Adrenal gland (tissue), 12 donors: ENCODE results near the gene TTYH3. TPM values are rescaled to one million over a fixed set of nuclear protein-coding genes. Genes with fewer than 3 reads are reported as not detected.
"Not testable (repeated sequence)": the region's sequence is repeated elsewhere in the genome, so short reads cannot be mapped to it uniquely, and the experiment has no call there.

Experiments used
- DNase-seq, 7 donors: peaks; one replicate each; pipeline ENCODE4 v3.0.0-alpha.2; 2019 to 2020
- H3K27ac ChIP-seq, 5 donors: fragments of 200-600 bp; sonication (generic) in 4 of 5; 1 replicate in 3 of 5; 2 replicates in 2 of 5; pipeline versions ENCODE4 v1.5.1 to v1.8.0; 2016 to 2020; ENCODE audit warnings: mild to moderate bottlenecking in 1 of 5
- H3K27me3 ChIP-seq: fragments of 200-600 bp; 2 replicates; pipeline ENCODE4 v1.8.0; 2021
- H3K36me3 ChIP-seq, 2 donors: fragments of 200-600 bp; replicated peaks in 1 of 2; 1 replicate in 1 of 2; 2 replicates in 1 of 2; pipeline versions ENCODE4 v1.5.1 to v1.8.0; 2018 to 2022
- H3K4me1 ChIP-seq, 2 donors: fragments of 200-600 bp; replicated peaks in 1 of 2; 1 replicate in 1 of 2; 2 replicates in 1 of 2; pipeline versions ENCODE4 v1.5.1 to v1.8.0; 2018 to 2021
- H3K4me3 ChIP-seq, 4 donors: fragments of 200-600 bp; sonication (generic) in 3 of 4; one replicate each; pipeline ENCODE4 v1.5.1; 2016 to 2018
- H3K9me3 ChIP-seq, 3 donors: fragments of 200-600 bp; sonication (generic) in 1 of 3; replicated peaks in 1 of 3; 1 replicate in 2 of 3; 2 replicates in 1 of 3; pipeline versions ENCODE4 v1.5.1 to v1.8.0; 2016 to 2021
- CTCF ChIP-seq, 6 experiments: fragments of 450-650 bp in 4 of 6; fragments of 200-600 bp in 2 of 6; sonication (generic) in 1 of 6; IDR thresholded peaks; 1 replicate in 5 of 6; 2 replicates in 1 of 6; pipeline versions ENCODE4 v1.5.1 to v1.8.0; 2016 to 2021; ENCODE audit warnings: antibody characterized with exemption in 6 of 6, mild to moderate bottlenecking in 2 of 6, moderate library complexity in 1 of 6
- POLR2A ChIP-seq, 2 donors: fragments of 450-650 bp; IDR thresholded peaks; one replicate each; pipeline ENCODE4 v1.6.1; 2017; ENCODE audit warnings: antibody characterized with exemption in 2 of 2, mild to moderate bottlenecking in 2 of 2, moderate library complexity in 1 of 2
- WGBS, 4 donors: extraction: QIAGEN DNeasy Blood & Tissue Kit in 2 of 4; methylation state at CpG; one replicate each; pipeline versions ENCODE4 v1.1.5 to v1.1.7; 2013 to 2017; 5-methylcytosine and 5-hydroxymethylcytosine counted together
- intact Hi-C, 2 donors: fragments of 100-400 bp; cut with DNase I; formaldehyde crosslinking; loops; one replicate each; pipeline versions ENCODE4 v1.14.1 to v1.15.0; 2022 to 2023
- polyA plus RNA-seq, 3 donors: library from polyadenylated mRNA; stranded (reverse); fragments of 200-250 nt in 2 of 3; fragments of 350-450 nt in 1 of 3; fragmentation: Illumina TruSeq in 1 of 3; extraction: RNeasy Lipid Tissue Mini Kit (QIAGEN cat#74804) in 1 of 3; gene quantifications; one replicate each; pipeline ENCODE4 v1.2.3, GENCODE V29; 2013 to 2014
- total RNA-seq, 9 donors: library from RNA; depleted of rRNA in 4 of 9; stranded (reverse); fragments of >200 nt in 4 of 9; fragments of 120-200 nt in 1 of 9; fragmentation: NEBNext Ultra II Directional in 1 of 9; extraction: Animal tissue kit (Norgen Biotek cat#: 25700) in 1 of 9; gene quantifications; one replicate each; pipeline versions ENCODE4 v1.1.0 to v1.2.4, GENCODE V29; 2013 to 2023
- donor health status: healthy with polysubstance abuse.
- donor health status: Bipolar disorder and iron deficiency.
- donor health status: DM: yes; HTN: yes; CAD: no.
- donor health status: DM: no; HTN: no; CAD: no.
- donor health status: DM: no; HTN: no; CAD: no.
- donor health status: DM: yes; HTN: yes; CAD: no.

TTYH3 gene
- total and polyA plus RNA-seq, 12 donors, result 5.2 to 86.3 (median 53.2) TPM

GRCh38 chr7:2692543-2692942 lies 60.8 kb downstream of the TTYH3 start:
- TF ChIP-seq CTCF (IDR thresholded peaks at IDR 0.05) (no peak), POLR2A (IDR thresholded peaks at IDR 0.05) (no peak)
- Histone ChIP-seq H3K36me3 (no peaks in the 10 kb centered on the region), H3K4me1 (peaks cover 0 to 12% of the 10 kb centered on the region in 2 donors), H3K9me3 (no peaks in the 10 kb centered on the region), H3K27me3 (peaks cover 19% of the 10 kb centered on the region), H3K4me3 (no peak overlapping the region), H3K27ac (no peak overlapping the region)
- DNase-seq, result no peak
- 83 to 90% (median 85%) methylated on average over 13 to 14 of the region's 14 CpGs for WGBS, 4 donors
- intact Hi-C loops, result no loop called here

- H3K27me3 ChIP-seq, H3K4me1 ChIP-seq, DNase-seq, H3K36me3 ChIP-seq, H3K27ac ChIP-seq, H3K9me3 ChIP-seq, H3K4me3 ChIP-seq, intact Hi-C loops: not testable (repeated sequence)
- 83 to 89% (median 88%) methylated on average over 17 to 19 of the region's 19 CpGs for WGBS, 4 donors
These were observed 61.8 kb downstream of the TTYH3 start for GRCh38 chr7:2693420-2694121.

- WGBS, 4 donors, result 70 to 87% (median 81%) methylated on average over 7 to 8 of the region's 8 CpGs
- H3K4me1 ChIP-seq, intact Hi-C loops, H3K9me3 ChIP-seq, H3K4me3 ChIP-seq, DNase-seq, H3K27me3 ChIP-seq, H3K36me3 ChIP-seq, H3K27ac ChIP-seq: not testable (repeated sequence)
These were observed 62.3 kb downstream of the TTYH3 start for GRCh38 chr7:2694122-2694436.

- intact Hi-C loops, result no loop called here
- no peaks in the 10 kb centered on the region for H3K36me3 ChIP-seq
- H3K27ac ChIP-seq, result no peak overlapping the region
- TF ChIP-seq CTCF (IDR thresholded peaks at IDR 0.05) (no peak), POLR2A (IDR thresholded peaks at IDR 0.05) (no peak)
- H3K27me3 ChIP-seq, result no peaks in the 10 kb centered on the region
- DNase-seq, result no peak
- no peaks in the 10 kb centered on the region for H3K9me3 ChIP-seq
- no peaks in the 10 kb centered on the region for H3K4me1 ChIP-seq
- 55 to 70% (median 64%) methylated on average over 18 of the region's 18 CpGs for WGBS, 4 donors
- H3K4me3 ChIP-seq, result no peak overlapping the region
These were observed 66.9 kb downstream of the TTYH3 start for GRCh38 chr7:2698581-2699288.

- no peak overlapping the region for H3K27ac ChIP-seq
- no peak for DNase-seq
- no peaks in the 10 kb centered on the region for H3K9me3 ChIP-seq
- H3K4me3 ChIP-seq, result no peak overlapping the region
- no peaks in the 10 kb centered on the region for H3K27me3 ChIP-seq
- TF ChIP-seq CTCF (IDR thresholded peaks at IDR 0.05), result no peak
- no peak for TF ChIP-seq POLR2A (IDR thresholded peaks at IDR 0.05)
- no peaks in the 10 kb centered on the region for H3K36me3 ChIP-seq
- no peaks in the 10 kb centered on the region for H3K4me1 ChIP-seq
- 69 to 74% (median 70%) methylated on average over 10 to 15 of the region's 15 CpGs for WGBS, 4 donors
- intact Hi-C loops, result no loop called here
These were observed 67.5 kb downstream of the TTYH3 start for GRCh38 chr7:2699289-2699620.
